Keratinocyte (primary cell): ENCODE results near the gene TJP3. TPM values are rescaled to one million over a fixed set of nuclear protein-coding genes. Genes with fewer than 3 reads are reported as not detected.

Experiments
- DNase-seq: peaks from one replicate; pipeline ENCODE4 v3.0.0-alpha.2; 2011; ENCODE audit warnings: low read depth, missing footprints, low spot score
- FAIRE-seq: peaks from 2 replicates; lab custom pipeline; 2011; peaks lifted over from hg19 to GRCh38; lab: Jason Lieb, UNC
- H2AFZ ChIP-seq: 2 replicates; pipeline ENCODE4 v1.6.0; 2012; ENCODE audit warnings: low read length, control low read depth, inconsistent platforms; ENCODE audit not compliant: control insufficient read depth
- H3K27ac ChIP-seq: 2 replicates; pipeline ENCODE4 v1.5.1; 2011; ENCODE audit warnings: low read length; ENCODE audit not compliant: control insufficient read depth, insufficient read depth
- H3K27me3 ChIP-seq: 3 replicates; pipeline ENCODE4 v1.6.0; 2011; ENCODE audit warnings: low read length; ENCODE audit not compliant: control insufficient read depth, insufficient read depth; ENCODE audit errors: extremely low read depth
- H3K36me3 ChIP-seq, 2 experiments: 2 replicates in 1 of 2; 3 replicates in 1 of 2; pipeline ENCODE4 v1.5.1; 2011; ENCODE audit warnings: low read length in 2 of 2, mild to moderate bottlenecking in 1 of 2; ENCODE audit not compliant: control insufficient read depth in 2 of 2, insufficient read depth in 2 of 2; ENCODE audit errors: extremely low read depth in 1 of 2
- H3K4me1 ChIP-seq: 3 replicates; pipeline ENCODE4 v1.5.1; 2011; ENCODE audit warnings: low read length; ENCODE audit not compliant: control insufficient read depth, insufficient read depth; ENCODE audit errors: extremely low read depth
- H3K4me2 ChIP-seq: 3 replicates; pipeline ENCODE4 v1.6.0; 2011; ENCODE audit warnings: low read depth, low read length; ENCODE audit not compliant: control insufficient read depth, insufficient read depth; ENCODE audit errors: extremely low read depth
- H3K4me3 ChIP-seq, 3 experiments: fragments of 200-600 bp in 1 of 3; sonication (generic) in 1 of 3; 2 replicates in 2 of 3; 3 replicates in 1 of 3; pipeline ENCODE4 v1.5.1; 2011 to 2016; ENCODE audit warnings: low read length in 3 of 3, mild to moderate bottlenecking in 3 of 3, control low read depth in 2 of 3, inconsistent platforms in 1 of 3, low read depth in 1 of 3, mixed read lengths in 1 of 3, mixed run types in 1 of 3, moderate library complexity in 1 of 3; ENCODE audit not compliant: control insufficient read depth in 2 of 3, insufficient read depth in 2 of 3; ENCODE audit errors: extremely low read depth in 1 of 3
- H3K79me2 ChIP-seq: 2 replicates; pipeline ENCODE4 v1.6.0; 2012; ENCODE audit warnings: low read length; ENCODE audit not compliant: control insufficient read depth, insufficient read depth
- H3K9ac ChIP-seq: 3 replicates; pipeline ENCODE4 v1.6.0; 2011; ENCODE audit warnings: low read length; ENCODE audit not compliant: control insufficient read depth, insufficient read depth; ENCODE audit errors: extremely low read depth
- H3K9me1 ChIP-seq: 3 replicates; pipeline ENCODE4 v1.6.0; 2011; ENCODE audit warnings: low read length; ENCODE audit not compliant: control insufficient read depth, insufficient read depth; ENCODE audit errors: extremely low read depth
- H3K9me3 ChIP-seq: 2 replicates; pipeline ENCODE4 v1.5.1; 2012; ENCODE audit warnings: low read depth, low read length; ENCODE audit not compliant: control insufficient read depth
- H4K20me1 ChIP-seq: 3 replicates; pipeline ENCODE4 v1.6.0; 2011; ENCODE audit warnings: low read length; ENCODE audit not compliant: control insufficient read depth, insufficient read depth; ENCODE audit errors: extremely low read depth
- CTCF ChIP-seq, 3 experiments: IDR thresholded peaks in 1 of 3; conservative IDR thresholded peaks in 1 of 3; optimal IDR thresholded peaks in 1 of 3; 2 replicates in 2 of 3; 3 replicates in 1 of 3; pipeline versions ENCODE3 to v1.5.1; 2011; ENCODE audit warnings: low read length in 3 of 3, mild to moderate bottlenecking in 3 of 3, moderate library complexity in 2 of 3, control low read depth in 1 of 3, inconsistent platforms in 1 of 3; ENCODE audit not compliant: insufficient read depth in 2 of 3; ENCODE audit errors: extremely low read depth in 1 of 3
- EZH2 ChIP-seq: IDR thresholded peaks from one replicate; pipeline ENCODE4 v1.6.1; 2012; ENCODE audit warnings: inconsistent platforms, mild to moderate bottlenecking, low read length, moderate library complexity
- dilution Hi-C: fragments of 300-500 bp; cut with MboI; formaldehyde crosslinking; loops from one replicate; pipeline ENCODE4 v1.7.0; 2020; ENCODE audit warnings: low sequenced_read_pairs; ENCODE audit not compliant: extremely low pct_ligation_motif_present
- polyA plus RNA-seq, 5 experiments: library from polyadenylated mRNA; depleted of rRNA in 3 of 5; stranded (reverse) in 3 of 5; stranded (forward) in 1 of 5; unstranded in 1 of 5; fragments of >200 nt; gene quantifications; 1 replicate in 1 of 5; 2 replicates in 3 of 5; 3 replicates in 1 of 5; pipeline versions ENCODE4 v1.2.1 to v1.2.3, GENCODE V29; 2011 to 2012; ENCODE audit warnings: missing spikeins in 2 of 5, low read depth in 1 of 5, low replicate concordance in 1 of 5

The TJP3 gene
- polyA plus RNA-seq, 1 donor (not counting 4 experiments of a cell fraction or from before 2014, with no cell fraction given): 0.08 TPM

- Histone ChIP-seq H2AFZ (no peak overlapping the region), H3K79me2 (no peaks in the 10 kb centered on the region), H3K9me1 (no peaks in the 10 kb centered on the region), H3K27ac (no peak overlapping the region), H3K4me1 (no peaks in the 10 kb centered on the region), H3K9me3 (no peaks in the 10 kb centered on the region), H3K4me3 (no peak overlapping the region), H3K4me2 (no peak overlapping the region), H3K9ac (no peak overlapping the region), H3K27me3 (peaks cover 3% of the 10 kb centered on the region), H4K20me1 (no peaks in the 10 kb centered on the region), H3K36me3 (no peaks in the 10 kb centered on the region)
- no peak for TF ChIP-seq EZH2
- TF ChIP-seq CTCF (optimal IDR thresholded peaks at IDR 0.05 in 1 of 3, IDR thresholded peaks at IDR 0.05 in 1 of 3, conservative IDR thresholded peaks at IDR 0.05 in 1 of 3; ENCODE audit: extremely low read depth in 1 of 3, insufficient read depth in 2 of 3, low read length in 3 of 3): no peak
- dilution Hi-C loops: no loop called here
- FAIRE-seq (no peak), DNase-seq (no peak)
Observed at GRCh38 chr19:3733549-3734309, 25.5 kb downstream of the TJP3 start.

GRCh38 chr19:3734310-3734600 is 26.1 kb downstream of the TJP3 start:
- FAIRE-seq: no peak
- Histone ChIP-seq H4K20me1 (no peaks in the 10 kb centered on the region), H3K4me3 (no peak overlapping the region), H3K4me1 (no peaks in the 10 kb centered on the region), H2AFZ (no peak overlapping the region), H3K9ac (no peak overlapping the region), H3K79me2 (no peaks in the 10 kb centered on the region), H3K9me1 (no peaks in the 10 kb centered on the region), H3K27ac (no peak overlapping the region), H3K9me3 (no peaks in the 10 kb centered on the region), H3K27me3 (peaks cover 3% of the 10 kb centered on the region), H3K36me3 (no peaks in the 10 kb centered on the region), H3K4me2 (no peak overlapping the region)
- TF ChIP-seq EZH2: no peak
- TF ChIP-seq CTCF (optimal IDR thresholded peaks at IDR 0.05 in 1 of 3, IDR thresholded peaks at IDR 0.05 in 1 of 3, conservative IDR thresholded peaks at IDR 0.05 in 1 of 3; ENCODE audit: extremely low read depth in 1 of 3, insufficient read depth in 2 of 3, low read length in 3 of 3): no peak
- dilution Hi-C loops: no loop called here
- no peak for DNase-seq
